DOHH2 (cell line): Measurements from ENCODE around the gene ZNF627.
A peak's percentile ranks its signal among the peaks of the same experiment; 100 is the strongest.
"Not testable (repeated sequence)": the region's sequence is repeated elsewhere in the genome, so short reads cannot be mapped to it uniquely, and the experiment has no call there.

ENCODE experiments used
- H3F3A ChIP-seq: fragments of 200-600 bp; sonication (generic), shearing (Covaris generic); 2 replicates; pipeline ENCODE4 v1.6.0; 2016; ENCODE audit warnings: antibody characterized with exemption, mild to moderate bottlenecking; ENCODE audit not compliant: control insufficient read depth, insufficient read depth
- H3K27ac ChIP-seq: fragments of 200-600 bp; sonication (generic); 2 replicates; pipeline ENCODE4 v1.5.1; 2014; ENCODE audit warnings: low read depth, mild to moderate bottlenecking, low read length, moderate library complexity
- H3K27me3 ChIP-seq: fragments of 200-600 bp; sonication (generic); 2 replicates; pipeline ENCODE4 v1.6.1; 2014; ENCODE audit warnings: mild to moderate bottlenecking, low read length, mixed read lengths; ENCODE audit not compliant: control insufficient read depth
- H3K36me3 ChIP-seq: fragments of 200-600 bp; sonication (generic); 2 replicates; pipeline ENCODE4 v1.6.1; 2014; ENCODE audit warnings: mild to moderate bottlenecking, low read length, moderate library complexity, mixed read lengths; ENCODE audit not compliant: control insufficient read depth
- H3K4me1 ChIP-seq: fragments of 200-600 bp; sonication (generic); 2 replicates; pipeline ENCODE4 v1.6.1; 2014; ENCODE audit warnings: mild to moderate bottlenecking, low read length, mixed read lengths; ENCODE audit not compliant: control insufficient read depth
- H3K4me2 ChIP-seq: fragments of 200-600 bp; sonication (generic); 2 replicates; pipeline ENCODE4 v1.6.0; 2014; ENCODE audit warnings: mild to moderate bottlenecking, low read length, moderate library complexity
- H3K4me3 ChIP-seq: fragments of 200-600 bp; sonication (generic); 2 replicates; pipeline ENCODE4 v1.5.1; 2014; ENCODE audit warnings: mild to moderate bottlenecking, low read length, mixed read lengths
- H3K79me2 ChIP-seq: fragments of 200-600 bp; sonication (generic); 2 replicates; pipeline ENCODE4 v1.6.1; 2014; ENCODE audit warnings: mild to moderate bottlenecking, low read length, mixed read lengths; ENCODE audit not compliant: control insufficient read depth
- H3K9me2 ChIP-seq: fragments of 200-600 bp; sonication (generic); replicated peaks from 2 replicates; pipeline ENCODE4 v1.6.1; 2014; ENCODE audit warnings: mild to moderate bottlenecking, low read length, mixed read lengths; ENCODE audit not compliant: control insufficient read depth
- H3K9me3 ChIP-seq: fragments of 200-600 bp; sonication (generic); 2 replicates; pipeline ENCODE4 v1.6.1; 2014; ENCODE audit warnings: antibody characterized with exemption, low read length, mixed read lengths; ENCODE audit not compliant: control insufficient read depth, insufficient read depth
- H4K20me1 ChIP-seq: fragments of 200-600 bp; sonication (generic); 2 replicates; pipeline ENCODE4 v1.6.0; 2014; ENCODE audit warnings: low read depth, mild to moderate bottlenecking, antibody characterized with exemption, low read length, moderate library complexity; ENCODE audit not compliant: control insufficient read depth, insufficient read depth
- CTCF ChIP-seq: fragments of 200-600 bp; sonication (generic); IDR thresholded peaks from one replicate; pipeline ENCODE4 v1.5.1; 2014; ENCODE audit warnings: antibody characterized with exemption, mild to moderate bottlenecking, low read depth, low read length; ENCODE audit not compliant: poor library complexity, severe bottlenecking
- EZH2phosphoT487 ChIP-seq: fragments of 200-600 bp; sonication (generic); IDR thresholded peaks from 2 replicates; pipeline ENCODE4 v1.6.1; 2017; ENCODE audit warnings: borderline replicate concordance, mild to moderate bottlenecking, antibody characterized with exemption, low read length, moderate library complexity, mixed read lengths

ZNF627 gene

GRCh38 chr19:11626252-11626651 lies 29.0 kb downstream of the ZNF627 start:
- Histone ChIP-seq H3K36me3 (no peaks in the 10 kb centered on the region), H3K9me3 (no peaks in the 10 kb centered on the region), H3K4me2 (no peak overlapping the region), H3K9me2 (no peaks in the 10 kb centered on the region), H4K20me1 (no peaks in the 10 kb centered on the region), H3K27me3 (peaks cover 25% of the 10 kb centered on the region), H3K4me1 (peaks cover 12% of the 10 kb centered on the region), H3K27ac (no peak overlapping the region), H3F3A (no peaks in the 10 kb centered on the region), H3K79me2 (no peaks in the 10 kb centered on the region), H3K4me3 (no peak overlapping the region)
- TF ChIP-seq EZH2phosphoT487 (no peak), CTCF (no peak)

- Histone ChIP-seq H3K9me2 (no peaks in the 10 kb centered on the region), H3K9me3 (no peaks in the 10 kb centered on the region), H3K4me1 (no peaks in the 10 kb centered on the region), H3K27me3 (no peaks in the 10 kb centered on the region), H3K4me2 (no peak overlapping the region), H3F3A (no peaks in the 10 kb centered on the region), H3K36me3 (no peaks in the 10 kb centered on the region), H3K27ac (no peak overlapping the region), H3K79me2 (no peaks in the 10 kb centered on the region), H4K20me1 (no peaks in the 10 kb centered on the region), H3K4me3 (no peak overlapping the region)
- no peak for TF ChIP-seq CTCF
These were observed 35.9 kb downstream of the ZNF627 start for GRCh38 chr19:11633223-11633622.

GRCh38 chr19:11634018-11634662 lies 36.9 kb downstream of the ZNF627 start:
- H3K4me2 ChIP-seq, H3K4me3 ChIP-seq, H3K9me3 ChIP-seq, H3K9me2 ChIP-seq, H3K79me2 ChIP-seq, H3F3A ChIP-seq, H3K27ac ChIP-seq, H4K20me1 ChIP-seq, H3K36me3 ChIP-seq, H3K27me3 ChIP-seq, H3K4me1 ChIP-seq: not testable (repeated sequence)

GRCh38 chr19:11639245-11639601 lies 41.9 kb downstream of the ZNF627 start:
- 0 out of 2 replicates have a peak, but pooled peaks cover 3% of the 10 kb centered on the region for H3K79me2 ChIP-seq
- peaks cover 9% of the 10 kb centered on the region for H3K4me1 ChIP-seq
- TF ChIP-seq EZH2phosphoT487: no peak
- TF ChIP-seq CTCF: no peak
- no peaks in the 10 kb centered on the region for H3F3A ChIP-seq
- H3K9me3 ChIP-seq: no peaks in the 10 kb centered on the region
- no peaks in the 10 kb centered on the region for H4K20me1 ChIP-seq
- H3K9me2 ChIP-seq: no peaks in the 10 kb centered on the region
- peak overlapping the region; percentile 97 for H3K4me2 ChIP-seq
- H3K27ac ChIP-seq: no peak overlapping the region
- H3K36me3 ChIP-seq: no peaks in the 10 kb centered on the region
- H3K4me3 ChIP-seq: peak overlapping the region; percentile 96
- H3K27me3 ChIP-seq: no peaks in the 10 kb centered on the region
